Measurements from ENCODE around the gene GRID1.

GRCh38 chr10:86165666-86166065 lies 200.9 kb downstream of the GRID1 start:
- no peak for TF ChIP-seq EZH2 (IDR thresholded peaks at IDR 0.05)
- no peak for TF ChIP-seq POLR2AphosphoS5 (IDR thresholded peaks at IDR 0.05; ENCODE audit: borderline replicate concordance, low read depth, low read length)
- TF ChIP-seq FOXP2 (optimal IDR thresholded peaks at IDR 0.05; ENCODE audit: control extremely low read depth, extremely low read length, insufficient read depth): no peak
